GM06990 (cell line): ENCODE data around the gene ANKRD11.
A peak's percentile ranks its signal among the peaks of the same experiment; 100 is the strongest.

Source experiments
- DNase-seq: peaks from one replicate; pipeline ENCODE4 v3.0.0-alpha.2; 2011; ENCODE audit not compliant: insufficient read length; ENCODE audit errors: extremely low read depth
- H3K27me3 ChIP-seq: replicated peaks from 2 replicates; pipeline ENCODE4 v1.6.0; 2011; ENCODE audit warnings: low read length; ENCODE audit not compliant: control insufficient read depth, insufficient read depth
- H3K36me3 ChIP-seq: 2 replicates; pipeline ENCODE4 v1.5.1; 2011; ENCODE audit warnings: low read length; ENCODE audit not compliant: control insufficient read depth, insufficient read depth
- H3K4me3 ChIP-seq: replicated peaks from 2 replicates; pipeline ENCODE4 v1.5.1; 2011; ENCODE audit warnings: low read depth, mild to moderate bottlenecking, control low read depth, low read length
- CTCF ChIP-seq: IDR thresholded peaks from 2 replicates; pipeline ENCODE4 v1.5.1; 2011; ENCODE audit warnings: low read length, control low read depth, mild to moderate bottlenecking, inconsistent platforms; ENCODE audit not compliant: insufficient read depth, poor library complexity, severe bottlenecking

Gene ANKRD11

GRCh38 chr16:89326721-89327120, 163.6 kb downstream of the ANKRD11 start:
- TF ChIP-seq CTCF, result no peak
- Histone ChIP-seq H3K4me3 (no peak overlapping the region), H3K27me3 (no peaks in the 10 kb centered on the region)

GRCh38 chr16:89325861-89326471, 164.4 kb downstream of the ANKRD11 start:
- H3K4me3 ChIP-seq, result peak overlapping the region; percentile 25; the same call in 1 of the 2 replicates
- H3K27me3 ChIP-seq, result no peaks in the 10 kb centered on the region
- peaks cover 10% of the 10 kb centered on the region for H3K36me3 ChIP-seq
- TF ChIP-seq CTCF, result no peak
- DNase-seq, result no peak

More at GRCh38 chr16:89326721-89327120, 163.6 kb downstream of the ANKRD11 start:
- DNase-seq, result no peak
- peaks cover 9% of the 10 kb centered on the region for H3K36me3 ChIP-seq

GRCh38 chr16:89324056-89325010, 166.0 kb downstream of the ANKRD11 start:
- 0 out of 2 replicates have a peak overlapping the region, but pooled peaks have one; percentile 3 for H3K4me3 ChIP-seq
- no peak for TF ChIP-seq CTCF

GRCh38 chr16:89323120-89323960, 167.0 kb downstream of the ANKRD11 start:
- no peak for DNase-seq
- no peaks in the 10 kb centered on the region for H3K27me3 ChIP-seq
- TF ChIP-seq CTCF, result no peak
- peaks cover 10% of the 10 kb centered on the region for H3K36me3 ChIP-seq
- no peak overlapping the region for H3K4me3 ChIP-seq

More at GRCh38 chr16:89324056-89325010, 166.0 kb downstream of the ANKRD11 start:
- no peaks in the 10 kb centered on the region for H3K27me3 ChIP-seq
- DNase-seq, result peak; percentile 79
- H3K36me3 ChIP-seq, result peaks cover 11% of the 10 kb centered on the region

- no peak for TF ChIP-seq CTCF
- DNase-seq, result no peak
- Histone ChIP-seq H3K4me3 (no peak overlapping the region), H3K27me3 (no peaks in the 10 kb centered on the region), H3K36me3 (peaks cover 10% of the 10 kb centered on the region)
These were observed 167.8 kb downstream of the ANKRD11 start for GRCh38 chr16:89322321-89323119.
